Endodermal cell (in vitro differentiated cells): ENCODE measurements around the gene PALLD. TPM values are rescaled to one million over a fixed set of nuclear protein-coding genes. Genes with fewer than 3 reads are reported as not detected.

ENCODE experiments used
- DNase-seq: peaks from one replicate; pipeline ENCODE4 v3.0.0-alpha.2; 2017
- H3K27ac ChIP-seq: 2 replicates; pipeline ENCODE4 v1.5.1; 2013; ENCODE audit warnings: mild to moderate bottlenecking, low read depth, low read length, moderate library complexity
- H3K27me3 ChIP-seq: 2 replicates; pipeline ENCODE4 v1.6.1; 2013; ENCODE audit warnings: mild to moderate bottlenecking, low read length, moderate library complexity; ENCODE audit not compliant: insufficient read depth, control insufficient read depth, poor library complexity, severe bottlenecking
- H3K36me3 ChIP-seq: 2 replicates; pipeline ENCODE4 v1.7.0; 2013; ENCODE audit warnings: mild to moderate bottlenecking, low read length, moderate library complexity; ENCODE audit not compliant: control insufficient read depth, insufficient read depth
- H3K4me1 ChIP-seq: one replicate; pipeline ENCODE4 v1.7.0; 2013; ENCODE audit warnings: low read length; ENCODE audit not compliant: control insufficient read depth, insufficient read depth
- H3K4me3 ChIP-seq: 2 replicates; pipeline ENCODE4 v1.5.1; 2013; ENCODE audit warnings: mild to moderate bottlenecking, low read length, moderate library complexity
- H3K9ac ChIP-seq: 2 replicates; pipeline ENCODE4 v1.6.1; 2013; ENCODE audit warnings: mild to moderate bottlenecking, low read length, moderate library complexity; ENCODE audit not compliant: poor library complexity, severe bottlenecking; ENCODE audit errors: extremely low read depth
- H3K9me3 ChIP-seq: 2 replicates; pipeline ENCODE4 v1.6.1; 2013; ENCODE audit warnings: mild to moderate bottlenecking, low read length, moderate library complexity; ENCODE audit not compliant: control insufficient read depth
- H3K27ac Mint-ChIP-seq: 2 replicates; pipeline ENCODE4 v1.8.0; 2020; ENCODE audit warnings: mixed read lengths
- H3K27me3 Mint-ChIP-seq: 2 replicates; pipeline ENCODE4 v1.8.0; 2021; ENCODE audit warnings: mild to moderate bottlenecking, mixed read lengths; ENCODE audit not compliant: insufficient read depth
- H3K36me3 Mint-ChIP-seq: 2 replicates; pipeline ENCODE4 v1.8.0; 2020; ENCODE audit warnings: low read depth, mixed read lengths
- H3K4me1 Mint-ChIP-seq: 2 replicates; pipeline ENCODE4 v1.8.0; 2020; ENCODE audit warnings: mixed read lengths
- H3K4me3 Mint-ChIP-seq: 2 replicates; pipeline ENCODE4 v1.8.0; 2020; ENCODE audit warnings: mild to moderate bottlenecking, moderate library complexity, mixed read lengths
- H3K9me3 Mint-ChIP-seq: 2 replicates; pipeline ENCODE4 v1.8.0; 2020; ENCODE audit warnings: mild to moderate bottlenecking, mixed read lengths
- WGBS, 2 experiments: methylation state at CpG; one replicate each; pipeline versions ENCODE4 v1.1.5 to v1.1.7; 2013; ENCODE audit warnings: missing lambda C conversion rate in 2 of 2, mixed read lengths in 1 of 2; ENCODE audit not compliant: insufficient coverage in 1 of 2, insufficient read length in 1 of 2; 5-methylcytosine and 5-hydroxymethylcytosine counted together
- total RNA-seq, 2 donors: library from RNA; stranded (reverse); fragmentation: NEBNext Ultra II Directional in 1 of 2; extraction: Animal tissue kit (Norgen Biotek cat#: 25700) in 1 of 2; gene quantifications; 2 replicates in 1 of 2; 3 replicates in 1 of 2; pipeline ENCODE4 v1.2.1, GENCODE V29; 2021
- TF ChIP-seq, protein P1 (sequence below): fragments of 200-600 bp; sonication (generic); conservative IDR thresholded peaks from 2 replicates; pipeline ENCODE4 v1.5.0; 2021; ENCODE audit warnings: antibody characterized with exemption, mild to moderate bottlenecking

PALLD gene
- total RNA-seq, 2 donors from 2014 or later = 51.8 to 86.7 TPM

DNA sequence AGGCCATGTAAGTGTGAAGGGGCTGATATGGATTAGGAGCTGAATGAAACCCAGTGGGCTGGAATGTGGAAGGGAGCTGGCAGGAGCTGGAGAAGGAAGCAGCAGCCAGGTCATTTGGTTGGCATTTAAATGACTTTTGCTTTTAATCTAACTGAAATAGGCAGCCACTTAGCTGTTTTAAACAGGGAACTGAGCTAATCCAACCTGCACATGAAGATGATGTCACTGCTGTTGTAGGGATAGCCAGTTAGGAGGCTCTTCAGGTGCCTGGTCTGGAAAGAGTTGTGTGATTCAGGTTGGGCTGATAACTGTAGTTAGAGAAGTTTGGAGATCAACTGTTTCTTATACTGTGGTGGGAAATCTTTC, 122.4 kb downstream of the PALLD start:
- Mint-ChIP-seq H3K4me3 (no peak overlapping the region), H3K27ac (no peak overlapping the region), H3K27me3 (peaks cover 2% of the 10 kb centered on the region), H3K4me1 (peaks cover 35% of the 10 kb centered on the region), H3K36me3 (no peaks in the 10 kb centered on the region), H3K9me3 (no peaks in the 10 kb centered on the region)
- Histone ChIP-seq H3K4me3 (no peak overlapping the region), H3K36me3 (no peaks in the 10 kb centered on the region), H3K9ac (no peak overlapping the region), H3K27ac (no peak overlapping the region), H3K27me3 (no peaks in the 10 kb centered on the region), H3K4me1 (peaks cover 9% of the 10 kb centered on the region), H3K9me3 (no peaks in the 10 kb centered on the region)
- TF ChIP-seq, protein P1, sequence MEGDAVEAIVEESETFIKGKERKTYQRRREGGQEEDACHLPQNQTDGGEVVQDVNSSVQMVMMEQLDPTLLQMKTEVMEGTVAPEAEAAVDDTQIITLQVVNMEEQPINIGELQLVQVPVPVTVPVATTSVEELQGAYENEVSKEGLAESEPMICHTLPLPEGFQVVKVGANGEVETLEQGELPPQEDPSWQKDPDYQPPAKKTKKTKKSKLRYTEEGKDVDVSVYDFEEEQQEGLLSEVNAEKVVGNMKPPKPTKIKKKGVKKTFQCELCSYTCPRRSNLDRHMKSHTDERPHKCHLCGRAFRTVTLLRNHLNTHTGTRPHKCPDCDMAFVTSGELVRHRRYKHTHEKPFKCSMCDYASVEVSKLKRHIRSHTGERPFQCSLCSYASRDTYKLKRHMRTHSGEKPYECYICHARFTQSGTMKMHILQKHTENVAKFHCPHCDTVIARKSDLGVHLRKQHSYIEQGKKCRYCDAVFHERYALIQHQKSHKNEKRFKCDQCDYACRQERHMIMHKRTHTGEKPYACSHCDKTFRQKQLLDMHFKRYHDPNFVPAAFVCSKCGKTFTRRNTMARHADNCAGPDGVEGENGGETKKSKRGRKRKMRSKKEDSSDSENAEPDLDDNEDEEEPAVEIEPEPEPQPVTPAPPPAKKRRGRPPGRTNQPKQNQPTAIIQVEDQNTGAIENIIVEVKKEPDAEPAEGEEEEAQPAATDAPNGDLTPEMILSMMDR = no peak
- no peak for DNase-seq

DNA sequence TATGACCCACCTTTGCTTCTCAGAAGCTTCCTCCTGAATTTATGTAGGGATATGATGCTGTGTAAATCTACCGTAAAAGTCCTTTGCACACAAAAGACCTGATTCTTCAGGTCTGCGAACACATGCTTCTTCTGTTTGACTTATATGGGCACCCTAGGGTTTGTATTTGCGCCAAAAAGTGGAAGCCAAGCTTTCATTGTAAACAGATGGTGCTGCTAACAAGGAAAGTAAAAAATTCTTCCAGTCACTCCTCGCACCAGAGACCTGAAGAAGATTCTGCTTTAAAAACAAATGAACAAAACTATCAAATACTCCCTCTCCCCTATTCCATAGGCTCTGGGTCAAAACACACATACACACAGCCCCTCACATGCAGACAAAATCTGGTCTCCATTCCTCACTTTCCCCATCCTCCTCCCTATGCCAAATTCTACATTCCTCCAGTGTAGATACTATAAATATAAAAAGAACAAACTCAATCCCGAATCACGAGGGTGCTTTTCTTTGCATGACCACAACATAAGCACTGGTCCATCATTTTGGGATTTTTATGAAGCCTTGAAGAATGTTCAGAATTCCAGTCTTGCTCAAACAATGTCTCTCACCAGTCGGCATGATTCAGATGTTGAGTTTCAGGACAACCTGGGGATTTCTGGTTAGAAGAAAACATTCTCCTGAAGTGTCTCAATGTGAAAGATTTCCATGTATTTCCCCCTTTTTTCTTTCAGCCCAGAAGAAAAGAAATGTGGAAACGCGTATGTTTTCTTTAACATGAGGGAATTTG, 125.1 kb downstream of the PALLD start:
- Mint-ChIP-seq H3K9me3 (no peaks in the 10 kb centered on the region), H3K27me3 (peaks cover 2% of the 10 kb centered on the region), H3K4me3 (no peak overlapping the region), H3K27ac (no peak overlapping the region), H3K36me3 (no peaks in the 10 kb centered on the region), H3K4me1 (peaks cover 19% of the 10 kb centered on the region)
- WGBS, 2 experiments = 90 to 93% methylated on average over 5 to 9 of the region's 9 CpGs
- Histone ChIP-seq H3K4me1 (no peaks in the 10 kb centered on the region), H3K27ac (no peak overlapping the region), H3K9ac (no peak overlapping the region), H3K4me3 (no peak overlapping the region), H3K27me3 (no peaks in the 10 kb centered on the region), H3K9me3 (no peaks in the 10 kb centered on the region), H3K36me3 (no peaks in the 10 kb centered on the region)
- no peak for DNase-seq
- TF ChIP-seq, protein P1 = no peak

DNA sequence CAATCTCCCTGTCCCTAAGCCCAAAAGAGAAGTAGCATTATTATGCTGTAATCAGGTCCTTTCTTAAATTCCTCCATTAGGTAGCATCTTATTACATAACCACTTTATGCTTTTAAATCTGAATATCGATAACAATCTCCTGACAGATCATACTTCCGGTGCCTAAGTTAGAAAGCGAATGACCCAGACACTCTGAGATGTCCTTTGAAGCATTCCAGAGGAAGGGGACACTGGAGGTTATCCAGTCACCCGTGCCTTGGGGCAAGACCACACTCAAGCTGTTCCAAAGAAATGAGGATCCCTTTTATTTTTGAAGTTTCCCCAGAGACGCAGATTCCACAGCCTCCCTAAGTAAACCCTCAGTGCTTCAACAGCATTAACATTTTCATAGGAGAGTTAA, 125.7 kb downstream of the PALLD start:
- H3K4me3 Mint-ChIP-seq = no peak overlapping the region
- H3K9ac ChIP-seq = no peak overlapping the region
- no peaks in the 10 kb centered on the region for H3K9me3 Mint-ChIP-seq
- TF ChIP-seq, protein P1 = no peak
- H3K36me3 ChIP-seq = no peaks in the 10 kb centered on the region
- no peaks in the 10 kb centered on the region for H3K4me1 ChIP-seq
- H3K4me1 Mint-ChIP-seq = peaks cover 19% of the 10 kb centered on the region
- H3K27me3 Mint-ChIP-seq = peaks cover 2% of the 10 kb centered on the region
- H3K27me3 ChIP-seq = no peaks in the 10 kb centered on the region
- WGBS, 2 experiments = 88 to 92% methylated on average over 4 to 5 of the region's 5 CpGs
- DNase-seq = no peak
- no peaks in the 10 kb centered on the region for H3K9me3 ChIP-seq
- no peak overlapping the region for H3K4me3 ChIP-seq
- H3K27ac ChIP-seq = no peak overlapping the region
- no peak overlapping the region for H3K27ac Mint-ChIP-seq
- no peaks in the 10 kb centered on the region for H3K36me3 Mint-ChIP-seq
